ENCODE data around the gene SULT1E1.
A peak's percentile ranks its signal among the peaks of the same experiment; 100 is the strongest.

Gene SULT1E1

DNA sequence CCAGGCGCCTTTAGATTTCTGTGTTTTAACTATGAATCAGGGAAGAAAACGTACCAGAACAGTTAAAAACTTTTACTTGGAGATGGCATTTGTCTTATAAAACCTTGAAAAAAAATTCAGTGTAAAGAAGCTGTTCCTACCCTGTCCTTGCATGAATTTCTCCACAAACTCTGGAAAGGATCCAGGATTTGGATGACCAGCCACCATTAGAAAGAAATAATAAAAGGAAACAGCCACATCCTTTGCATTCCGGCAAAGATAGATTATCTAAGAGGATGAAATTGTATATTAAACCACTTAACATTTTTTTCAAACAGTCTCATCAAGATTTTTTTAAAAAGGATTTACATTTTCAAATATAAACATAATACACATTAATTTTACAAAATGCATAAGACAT, 10.6 kb downstream of the SULT1E1 start:
- no peaks in the 10 kb centered on the region for H3K4me1 ChIP-seq
- TF ChIP-seq Cebpa-rat (IDR thresholded peaks at IDR 0.05), result no peak
- no peak overlapping the region for H3K4me2 ChIP-seq
- H3K9ac ChIP-seq, result no peak overlapping the region
- no peaks in the 10 kb centered on the region for H3K36me3 ChIP-seq
- H4K20me1 ChIP-seq, result no peaks in the 10 kb centered on the region
- H3K9me3 ChIP-seq (replicated peaks in 1 of 11), result no peaks in the 10 kb centered on the region
- no peaks in the 10 kb centered on the region for H3K27me3 ChIP-seq
- H3K4me3 ChIP-seq, result no peak overlapping the region
- H3K27ac ChIP-seq, result no peak overlapping the region

DNA sequence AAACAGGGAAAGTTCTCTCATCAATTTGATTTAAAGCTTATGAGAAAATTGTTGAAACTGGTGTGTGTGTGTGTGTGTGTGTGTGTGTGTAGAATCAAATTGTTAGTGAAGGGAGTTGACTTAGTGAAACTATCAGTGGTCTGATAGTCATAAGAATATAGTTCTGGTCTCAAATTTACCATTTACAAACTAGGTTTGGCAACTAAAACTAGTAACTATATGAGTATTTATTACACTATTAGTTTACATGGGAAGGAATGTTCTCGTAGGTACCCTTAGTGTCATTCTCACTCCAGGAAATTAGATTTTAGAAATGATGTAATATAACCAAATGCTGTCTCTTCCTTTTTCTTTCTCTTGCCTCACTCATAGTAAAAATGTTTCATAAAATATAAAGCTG, 11.9 kb downstream of the SULT1E1 start:
- no peak for TF ChIP-seq Cebpa-rat (IDR thresholded peaks at IDR 0.05)
- Histone ChIP-seq H3K4me2 (no peak overlapping the region), H4K20me1 (no peaks in the 10 kb centered on the region), H3K4me1 (no peaks in the 10 kb centered on the region), H3K9ac (no peak overlapping the region), H3K27ac (no peak overlapping the region; a peak in 1 of 22 replicates), H3K27me3 (no peaks in the 10 kb centered on the region), H3K9me3 (replicated peaks in 1 of 11) (no peaks in the 10 kb centered on the region), H3K36me3 (no peaks in the 10 kb centered on the region), H3K4me3 (no peak overlapping the region)

DNA sequence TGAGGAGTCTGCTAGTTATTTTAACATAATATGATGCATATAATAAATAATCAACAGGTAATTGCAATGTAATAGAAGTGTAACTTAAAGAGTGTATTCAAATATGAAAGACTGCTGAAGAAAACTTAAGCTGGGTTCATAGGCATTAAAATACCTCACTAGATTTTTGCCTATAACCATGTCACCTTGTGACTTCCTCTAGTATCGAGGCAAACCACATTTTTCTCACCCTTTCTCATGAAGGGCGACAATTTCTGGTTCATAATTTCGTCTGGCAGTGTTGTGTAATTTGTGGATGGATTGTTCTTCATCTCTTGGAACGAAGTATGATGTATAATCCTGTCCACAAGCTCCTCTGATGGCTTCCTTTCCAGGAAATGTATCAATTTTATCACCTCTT, 16.0 kb downstream of the SULT1E1 start:
- TF ChIP-seq Cebpa-rat (IDR thresholded peaks at IDR 0.05), result no peak
- H3K9me3 ChIP-seq (replicated peaks in 1 of 11), result no peaks in the 10 kb centered on the region
- no peaks in the 10 kb centered on the region for H3K4me1 ChIP-seq
- H3K36me3 ChIP-seq, result no peaks in the 10 kb centered on the region
- no peak overlapping the region for H3K4me3 ChIP-seq
- no peaks in the 10 kb centered on the region for H4K20me1 ChIP-seq
- no peaks in the 10 kb centered on the region for H3K27me3 ChIP-seq
- H3K4me2 ChIP-seq, result no peak overlapping the region
- no peak overlapping the region for H3K27ac ChIP-seq
- H3K9ac ChIP-seq, result no peak overlapping the region

DNA sequence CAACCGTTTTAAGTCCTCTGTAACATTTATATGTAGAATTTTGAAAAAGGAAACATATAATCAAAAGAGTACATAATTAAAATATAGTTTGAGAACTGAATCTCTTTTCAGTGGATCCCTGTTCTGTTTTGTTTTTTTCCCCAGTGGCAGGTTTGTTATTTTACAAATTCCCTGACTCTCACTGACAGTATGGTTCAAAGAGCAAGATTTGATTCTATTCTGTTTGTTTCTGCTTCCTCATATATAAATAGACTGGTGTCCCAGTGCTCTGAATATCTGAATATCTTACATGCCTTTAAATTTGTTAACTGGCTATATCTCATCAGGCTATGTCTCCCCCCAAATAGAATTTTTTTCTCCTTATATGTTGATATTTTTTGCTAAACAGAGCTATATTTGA, 16.6 kb downstream of the SULT1E1 start:
- no peaks in the 10 kb centered on the region for H3K27me3 ChIP-seq
- no peaks in the 10 kb centered on the region for H3K9me3 ChIP-seq (replicated peaks in 1 of 11)
- H3K4me2 ChIP-seq, result no peak overlapping the region
- no peaks in the 10 kb centered on the region for H3K4me1 ChIP-seq
- no peak for TF ChIP-seq Cebpa-rat (IDR thresholded peaks at IDR 0.05)
- no peaks in the 10 kb centered on the region for H4K20me1 ChIP-seq
- no peak overlapping the region for H3K4me3 ChIP-seq
- H3K27ac ChIP-seq, result no peak overlapping the region
- H3K36me3 ChIP-seq, result no peaks in the 10 kb centered on the region
- no peak overlapping the region for H3K9ac ChIP-seq

DNA sequence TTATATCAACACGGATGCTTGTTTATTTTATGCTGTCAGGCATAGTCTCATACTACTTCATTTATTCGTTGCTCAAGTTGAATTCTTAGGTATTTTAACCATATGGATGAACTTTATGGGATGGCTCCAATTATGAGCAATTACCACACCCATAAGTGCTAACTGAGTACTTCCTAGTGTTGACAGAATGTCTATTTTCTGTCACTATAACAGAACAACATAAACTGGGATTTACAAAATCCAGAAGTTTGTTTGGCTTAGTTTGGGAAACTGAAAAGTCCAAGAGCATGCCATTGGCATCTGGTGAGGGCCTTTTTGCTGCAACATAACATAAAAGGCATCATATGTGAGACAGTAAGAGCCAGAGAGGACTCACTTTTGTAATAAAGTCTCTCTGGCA, 21.0 kb downstream of the SULT1E1 start:
- no peaks in the 10 kb centered on the region for H3K36me3 ChIP-seq
- H3K4me2 ChIP-seq, result no peak overlapping the region
- no peak overlapping the region for H3K9ac ChIP-seq
- H3K4me3 ChIP-seq, result no peak overlapping the region
- no peaks in the 10 kb centered on the region for H3K27me3 ChIP-seq
- H3K9me3 ChIP-seq (replicated peaks in 1 of 11), result no peaks in the 10 kb centered on the region
- no peak overlapping the region for H3K27ac ChIP-seq
- H3K4me1 ChIP-seq, result no peaks in the 10 kb centered on the region
- TF ChIP-seq Cebpa-rat (IDR thresholded peaks at IDR 0.05), result no peak
- no peaks in the 10 kb centered on the region for H4K20me1 ChIP-seq

DNA sequence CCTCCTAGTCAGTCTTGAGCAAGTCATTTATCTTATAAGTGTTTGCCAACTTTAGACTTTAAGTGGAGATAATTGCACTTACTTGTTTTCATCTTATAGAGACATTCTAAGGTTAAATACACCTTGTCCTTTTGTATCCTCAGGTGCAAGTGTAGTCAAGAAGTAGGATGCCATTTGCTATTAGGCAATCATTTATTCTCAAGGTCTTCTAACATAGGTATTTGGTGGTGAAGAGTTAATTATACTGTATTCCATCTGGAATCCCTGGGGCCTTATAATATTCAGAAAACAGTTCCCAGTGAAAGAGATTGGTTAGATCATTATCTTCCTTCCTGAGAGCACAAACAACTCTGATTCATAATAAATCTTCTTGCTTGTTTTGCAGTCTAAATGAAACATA, 23.7 kb downstream of the SULT1E1 start:
- no peak overlapping the region for H3K4me2 ChIP-seq
- H3K27me3 ChIP-seq, result no peaks in the 10 kb centered on the region
- no peak overlapping the region for H3K4me3 ChIP-seq
- no peaks in the 10 kb centered on the region for H4K20me1 ChIP-seq
- no peak overlapping the region for H3K9ac ChIP-seq
- TF ChIP-seq Cebpa-rat (IDR thresholded peaks at IDR 0.05), result no peak
- no peaks in the 10 kb centered on the region for H3K36me3 ChIP-seq
- peaks cover 0 to 13% (median 0%) of the 10 kb centered on the region in 11 experiments; a peak in 8 of 22 replicates for H3K9me3 ChIP-seq (replicated peaks in 1 of 11)
- no peak overlapping the region for H3K27ac ChIP-seq
- peaks cover 0 to 15% (median 6%) of the 10 kb centered on the region in 10 experiments; a peak in 9 of 20 replicates for H3K4me1 ChIP-seq

DNA sequence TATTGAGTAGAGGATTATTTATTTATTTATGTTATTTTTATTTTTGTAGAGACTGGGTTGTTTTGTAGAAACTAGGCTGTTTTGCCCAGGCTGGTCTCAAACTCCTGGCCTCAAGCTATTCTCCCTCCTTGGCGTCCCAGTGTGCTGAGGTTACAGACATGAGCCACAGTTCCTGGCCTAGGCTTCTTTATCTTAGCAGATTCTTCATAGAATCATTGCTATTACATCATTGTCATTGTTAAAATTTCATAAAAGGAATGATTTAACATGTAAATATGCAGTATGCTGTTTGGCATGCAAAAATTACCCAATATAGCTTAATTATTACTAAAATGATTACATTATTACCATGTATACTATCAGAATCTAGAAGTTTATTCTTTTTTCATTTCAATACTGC, 24.2 kb downstream of the SULT1E1 start:
- H3K27me3 ChIP-seq, result no peaks in the 10 kb centered on the region
- H4K20me1 ChIP-seq, result no peaks in the 10 kb centered on the region
- no peak overlapping the region for H3K4me3 ChIP-seq
- no peak for TF ChIP-seq Cebpa-rat (IDR thresholded peaks at IDR 0.05)
- no peak overlapping the region for H3K27ac ChIP-seq
- no peak overlapping the region for H3K9ac ChIP-seq
- H3K36me3 ChIP-seq, result no peaks in the 10 kb centered on the region
- H3K4me1 ChIP-seq, result peaks cover 0 to 20% (median 6%) of the 10 kb centered on the region in 10 experiments; a peak in 9 of 20 replicates
- H3K9me3 ChIP-seq (replicated peaks in 1 of 11), result peaks cover 0 to 17% (median 0%) of the 10 kb centered on the region in 11 experiments; a peak in 8 of 22 replicates
- no peak overlapping the region for H3K4me2 ChIP-seq

DNA sequence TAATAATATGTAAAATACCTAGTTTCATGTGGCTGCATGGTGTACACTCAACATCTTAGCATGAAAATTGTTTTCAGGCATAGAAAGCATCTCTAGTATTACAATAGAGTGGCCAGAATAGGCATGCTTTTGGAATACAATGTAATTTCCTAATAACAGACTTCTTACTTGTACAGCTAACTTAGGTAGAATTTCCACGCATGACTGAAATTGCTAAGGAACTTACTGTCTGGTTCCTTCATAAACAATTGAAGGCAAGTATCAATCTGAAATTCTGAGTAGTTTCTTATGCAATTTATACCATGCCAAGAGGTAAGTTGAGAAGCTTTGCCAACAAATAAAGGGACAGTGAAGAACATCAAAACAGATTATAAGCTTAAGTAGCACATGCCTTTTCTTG, 26.7 kb downstream of the SULT1E1 start:
- H3K36me3 ChIP-seq, result no peaks in the 10 kb centered on the region
- H3K9ac ChIP-seq, result no peak overlapping the region
- H3K9me3 ChIP-seq (replicated peaks in 1 of 11), result peaks cover 0 to 17% (median 0%) of the 10 kb centered on the region in 11 experiments; a peak in 8 of 22 replicates
- H4K20me1 ChIP-seq, result no peaks in the 10 kb centered on the region
- no peaks in the 10 kb centered on the region for H3K27me3 ChIP-seq
- no peak overlapping the region for H3K4me3 ChIP-seq
- H3K4me2 ChIP-seq, result no peak overlapping the region
- no peak for TF ChIP-seq Cebpa-rat (IDR thresholded peaks at IDR 0.05)
- H3K4me1 ChIP-seq, result peaks cover 0 to 21% (median 6%) of the 10 kb centered on the region in 10 experiments; a peak in 9 of 20 replicates
- H3K27ac ChIP-seq, result no peak overlapping the region

DNA sequence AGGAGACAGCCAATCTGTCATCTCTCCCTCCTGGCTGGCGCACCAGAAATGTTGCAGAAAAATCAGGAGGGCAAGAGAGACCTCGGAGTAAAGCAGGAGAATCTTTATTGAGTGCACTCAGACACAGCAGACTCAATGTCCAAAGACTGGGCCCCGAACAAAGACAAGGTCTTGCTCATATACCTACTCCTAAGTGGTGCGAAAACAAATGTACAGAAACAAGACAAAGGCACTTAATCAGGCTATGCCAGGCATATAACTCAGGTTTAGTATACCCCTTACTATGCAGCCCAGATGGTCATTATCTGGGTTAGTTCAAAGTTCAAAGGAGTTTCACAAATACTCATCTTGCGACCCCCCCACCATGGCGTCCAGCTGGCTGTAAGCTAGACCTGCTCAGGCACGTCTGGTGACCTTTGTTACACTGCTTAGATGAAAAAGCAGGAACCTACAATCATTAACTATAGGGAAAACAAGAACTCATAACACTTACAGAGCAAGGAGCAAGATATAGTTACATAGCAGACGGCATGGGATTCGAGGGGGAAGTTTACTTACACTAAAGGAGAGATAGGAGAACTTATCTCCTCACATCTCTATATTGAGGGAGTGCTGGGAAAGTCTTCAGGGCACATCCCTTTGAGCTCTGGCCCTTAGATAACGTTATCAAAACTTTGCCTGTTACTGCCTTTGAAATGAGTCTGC, 27.5 kb downstream of the SULT1E1 start:
- peak overlapping the region in 5 of 11 experiments; percentile 27 to 67 (median 48); a peak in 9 of 22 replicates for H3K27ac ChIP-seq
- H3K9me3 ChIP-seq (replicated peaks in 1 of 11), result peaks cover 0 to 17% (median 0%) of the 10 kb centered on the region in 11 experiments; a peak in 8 of 22 replicates
- H4K20me1 ChIP-seq, result no peaks in the 10 kb centered on the region
- H3K4me1 ChIP-seq, result peaks cover 0 to 21% (median 6%) of the 10 kb centered on the region in 10 experiments; a peak in 9 of 20 replicates
- no peak for TF ChIP-seq Cebpa-rat (IDR thresholded peaks at IDR 0.05)
- no peaks in the 10 kb centered on the region for H3K27me3 ChIP-seq
- no peaks in the 10 kb centered on the region for H3K36me3 ChIP-seq
- H3K9ac ChIP-seq, result no peak overlapping the region
- H3K4me2 ChIP-seq, result peak overlapping the region in 5 of 11 experiments; percentile 25 to 49 (median 45); a peak in 9 of 22 replicates
- no peak overlapping the region for H3K4me3 ChIP-seq

All from BLaER1 treated with 17β-estradiol and CSF1 and Interleukin-3, amounts not matched to agents 10 nM and 100 nM (cell line).